Keratinocyte (primary cell): ENCODE results near the gene APC. TPM values are rescaled to one million over a fixed set of nuclear protein-coding genes. Genes with fewer than 3 reads are reported as not detected.

Experiments
- DNase-seq: peaks from one replicate; pipeline ENCODE4 v3.0.0-alpha.2; 2011; ENCODE audit warnings: low read depth, missing footprints, low spot score
- FAIRE-seq: peaks from 2 replicates; lab custom pipeline; 2011; peaks lifted over from hg19 to GRCh38; lab: Jason Lieb, UNC
- H2AFZ ChIP-seq: 2 replicates; pipeline ENCODE4 v1.6.0; 2012; ENCODE audit warnings: low read length, control low read depth, inconsistent platforms; ENCODE audit not compliant: control insufficient read depth
- H3K27ac ChIP-seq: 2 replicates; pipeline ENCODE4 v1.5.1; 2011; ENCODE audit warnings: low read length; ENCODE audit not compliant: control insufficient read depth, insufficient read depth
- H3K27me3 ChIP-seq: 3 replicates; pipeline ENCODE4 v1.6.0; 2011; ENCODE audit warnings: low read length; ENCODE audit not compliant: control insufficient read depth, insufficient read depth; ENCODE audit errors: extremely low read depth
- H3K36me3 ChIP-seq, 2 experiments: 2 replicates in 1 of 2; 3 replicates in 1 of 2; pipeline ENCODE4 v1.5.1; 2011; ENCODE audit warnings: low read length in 2 of 2, mild to moderate bottlenecking in 1 of 2; ENCODE audit not compliant: control insufficient read depth in 2 of 2, insufficient read depth in 2 of 2; ENCODE audit errors: extremely low read depth in 1 of 2
- H3K4me1 ChIP-seq: 3 replicates; pipeline ENCODE4 v1.5.1; 2011; ENCODE audit warnings: low read length; ENCODE audit not compliant: control insufficient read depth, insufficient read depth; ENCODE audit errors: extremely low read depth
- H3K4me2 ChIP-seq: 3 replicates; pipeline ENCODE4 v1.6.0; 2011; ENCODE audit warnings: low read depth, low read length; ENCODE audit not compliant: control insufficient read depth, insufficient read depth; ENCODE audit errors: extremely low read depth
- H3K4me3 ChIP-seq, 3 experiments: fragments of 200-600 bp in 1 of 3; sonication (generic) in 1 of 3; 2 replicates in 2 of 3; 3 replicates in 1 of 3; pipeline ENCODE4 v1.5.1; 2011 to 2016; ENCODE audit warnings: low read length in 3 of 3, mild to moderate bottlenecking in 3 of 3, control low read depth in 2 of 3, inconsistent platforms in 1 of 3, low read depth in 1 of 3, mixed read lengths in 1 of 3, mixed run types in 1 of 3, moderate library complexity in 1 of 3; ENCODE audit not compliant: control insufficient read depth in 2 of 3, insufficient read depth in 2 of 3; ENCODE audit errors: extremely low read depth in 1 of 3
- H3K79me2 ChIP-seq: 2 replicates; pipeline ENCODE4 v1.6.0; 2012; ENCODE audit warnings: low read length; ENCODE audit not compliant: control insufficient read depth, insufficient read depth
- H3K9ac ChIP-seq: 3 replicates; pipeline ENCODE4 v1.6.0; 2011; ENCODE audit warnings: low read length; ENCODE audit not compliant: control insufficient read depth, insufficient read depth; ENCODE audit errors: extremely low read depth
- H3K9me1 ChIP-seq: 3 replicates; pipeline ENCODE4 v1.6.0; 2011; ENCODE audit warnings: low read length; ENCODE audit not compliant: control insufficient read depth, insufficient read depth; ENCODE audit errors: extremely low read depth
- H3K9me3 ChIP-seq: 2 replicates; pipeline ENCODE4 v1.5.1; 2012; ENCODE audit warnings: low read depth, low read length; ENCODE audit not compliant: control insufficient read depth
- H4K20me1 ChIP-seq: 3 replicates; pipeline ENCODE4 v1.6.0; 2011; ENCODE audit warnings: low read length; ENCODE audit not compliant: control insufficient read depth, insufficient read depth; ENCODE audit errors: extremely low read depth
- EZH2 ChIP-seq: IDR thresholded peaks from one replicate; pipeline ENCODE4 v1.6.1; 2012; ENCODE audit warnings: inconsistent platforms, mild to moderate bottlenecking, low read length, moderate library complexity
- dilution Hi-C: fragments of 300-500 bp; cut with MboI; formaldehyde crosslinking; loops from one replicate; pipeline ENCODE4 v1.7.0; 2020; ENCODE audit warnings: low sequenced_read_pairs; ENCODE audit not compliant: extremely low pct_ligation_motif_present
- polyA plus RNA-seq, 5 experiments: library from polyadenylated mRNA; depleted of rRNA in 3 of 5; stranded (reverse) in 3 of 5; stranded (forward) in 1 of 5; unstranded in 1 of 5; fragments of >200 nt; gene quantifications; 1 replicate in 1 of 5; 2 replicates in 3 of 5; 3 replicates in 1 of 5; pipeline versions ENCODE4 v1.2.1 to v1.2.3, GENCODE V29; 2011 to 2012; ENCODE audit warnings: missing spikeins in 2 of 5, low read depth in 1 of 5, low replicate concordance in 1 of 5
- TF ChIP-seq, protein P1 (sequence below), 3 experiments: IDR thresholded peaks in 1 of 3; conservative IDR thresholded peaks in 1 of 3; optimal IDR thresholded peaks in 1 of 3; 2 replicates in 2 of 3; 3 replicates in 1 of 3; pipeline versions ENCODE3 to v1.5.1; 2011; ENCODE audit warnings: low read length in 3 of 3, mild to moderate bottlenecking in 3 of 3, moderate library complexity in 2 of 3, control low read depth in 1 of 3, inconsistent platforms in 1 of 3; ENCODE audit not compliant: insufficient read depth in 2 of 3; ENCODE audit errors: extremely low read depth in 1 of 3

The APC gene
- polyA plus RNA-seq, 1 donor (not counting 4 experiments of a cell fraction or from before 2014, with no cell fraction given): 16.5 TPM

DNA sequence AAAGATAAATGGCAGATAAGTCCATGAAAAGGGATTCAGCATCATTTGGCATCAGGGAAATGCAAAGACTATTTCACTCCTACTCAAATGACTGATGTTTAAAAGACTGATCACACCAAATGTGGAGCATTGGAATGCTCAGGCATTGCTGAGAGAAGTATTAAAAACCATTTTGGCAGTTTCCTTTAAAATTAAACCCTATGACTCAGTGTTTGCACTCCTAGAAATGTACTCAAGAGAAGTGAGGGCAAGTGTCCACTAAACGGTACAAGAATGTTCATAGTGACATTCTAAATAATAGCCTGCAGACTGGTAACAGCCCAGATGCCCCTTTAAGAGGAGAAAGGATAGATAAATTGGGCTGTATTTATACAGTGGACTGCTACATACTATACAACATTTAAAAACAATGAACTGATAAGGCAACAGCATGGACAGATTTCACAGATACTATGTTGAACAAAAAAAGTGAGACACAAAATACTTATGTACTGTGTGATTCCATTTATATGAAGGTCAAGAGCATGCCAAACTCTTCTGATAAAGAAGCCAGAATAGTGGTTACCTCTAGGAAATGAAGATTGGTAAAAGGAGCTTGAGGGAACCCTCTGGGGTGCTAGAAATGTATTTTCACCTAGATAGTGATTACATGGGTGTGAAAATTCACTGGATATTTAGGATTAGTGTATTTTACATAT is 24.6 kb downstream of the APC start:
- no peaks in the 10 kb centered on the region for H3K4me1 ChIP-seq
- DNase-seq (no peak), FAIRE-seq (no peak)
- no peak overlapping the region for H2AFZ ChIP-seq
- no peaks in the 10 kb centered on the region for H3K9me3 ChIP-seq
- dilution Hi-C loops: loop anchor here (25.0 kb wide), 1 partner anchor 225 kb away; no protein-coding TSS in a partner anchor
- no peaks in the 10 kb centered on the region for H3K27me3 ChIP-seq
- no peaks in the 10 kb centered on the region for H3K79me2 ChIP-seq
- H3K4me3 ChIP-seq: no peak overlapping the region
- TF ChIP-seq, protein P1, sequence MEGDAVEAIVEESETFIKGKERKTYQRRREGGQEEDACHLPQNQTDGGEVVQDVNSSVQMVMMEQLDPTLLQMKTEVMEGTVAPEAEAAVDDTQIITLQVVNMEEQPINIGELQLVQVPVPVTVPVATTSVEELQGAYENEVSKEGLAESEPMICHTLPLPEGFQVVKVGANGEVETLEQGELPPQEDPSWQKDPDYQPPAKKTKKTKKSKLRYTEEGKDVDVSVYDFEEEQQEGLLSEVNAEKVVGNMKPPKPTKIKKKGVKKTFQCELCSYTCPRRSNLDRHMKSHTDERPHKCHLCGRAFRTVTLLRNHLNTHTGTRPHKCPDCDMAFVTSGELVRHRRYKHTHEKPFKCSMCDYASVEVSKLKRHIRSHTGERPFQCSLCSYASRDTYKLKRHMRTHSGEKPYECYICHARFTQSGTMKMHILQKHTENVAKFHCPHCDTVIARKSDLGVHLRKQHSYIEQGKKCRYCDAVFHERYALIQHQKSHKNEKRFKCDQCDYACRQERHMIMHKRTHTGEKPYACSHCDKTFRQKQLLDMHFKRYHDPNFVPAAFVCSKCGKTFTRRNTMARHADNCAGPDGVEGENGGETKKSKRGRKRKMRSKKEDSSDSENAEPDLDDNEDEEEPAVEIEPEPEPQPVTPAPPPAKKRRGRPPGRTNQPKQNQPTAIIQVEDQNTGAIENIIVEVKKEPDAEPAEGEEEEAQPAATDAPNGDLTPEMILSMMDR (optimal IDR thresholded peaks at IDR 0.05 in 1 of 3, IDR thresholded peaks at IDR 0.05 in 1 of 3, conservative IDR thresholded peaks at IDR 0.05 in 1 of 3; ENCODE audit: extremely low read depth in 1 of 3, insufficient read depth in 2 of 3, low read length in 3 of 3): no peak
- no peak for TF ChIP-seq EZH2
- H3K4me2 ChIP-seq: no peak overlapping the region
- no peak overlapping the region for H3K9ac ChIP-seq
- H3K27ac ChIP-seq: no peak overlapping the region
- H4K20me1 ChIP-seq: no peaks in the 10 kb centered on the region
- no peaks in the 10 kb centered on the region for H3K9me1 ChIP-seq
- peaks cover 0 to 2% of the 10 kb centered on the region in 2 experiments for H3K36me3 ChIP-seq

DNA sequence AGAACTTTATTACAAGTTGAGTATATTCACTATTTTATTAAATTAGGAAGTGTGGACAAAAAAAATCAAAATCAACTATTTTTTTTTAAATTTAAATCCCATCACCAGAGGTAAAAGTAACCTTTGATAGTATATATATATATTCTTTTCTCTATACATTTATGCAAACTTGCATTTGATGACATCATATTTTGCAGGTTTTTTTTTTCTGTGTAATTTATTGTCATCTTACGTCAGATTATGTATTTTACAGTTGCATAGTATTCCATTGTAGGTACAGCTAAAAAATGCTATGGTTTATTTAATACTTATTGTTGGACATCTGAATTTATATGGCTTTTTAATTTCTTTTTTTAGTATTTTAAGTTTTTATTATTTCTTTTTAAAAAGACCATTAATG is 25.5 kb downstream of the APC start:
- no peaks in the 10 kb centered on the region for H3K79me2 ChIP-seq
- TF ChIP-seq, protein P1 (optimal IDR thresholded peaks at IDR 0.05 in 1 of 3, IDR thresholded peaks at IDR 0.05 in 1 of 3, conservative IDR thresholded peaks at IDR 0.05 in 1 of 3; ENCODE audit: extremely low read depth in 1 of 3, insufficient read depth in 2 of 3, low read length in 3 of 3): no peak
- no peaks in the 10 kb centered on the region for H4K20me1 ChIP-seq
- no peaks in the 10 kb centered on the region for H3K9me1 ChIP-seq
- H3K36me3 ChIP-seq: peaks cover 2 to 4% of the 10 kb centered on the region in 2 experiments
- DNase-seq (no peak), FAIRE-seq (no peak)
- no peak overlapping the region for H3K4me3 ChIP-seq
- dilution Hi-C loops: loop anchor here (25.0 kb wide), 1 partner anchor 226 kb away; no protein-coding TSS in a partner anchor
- no peak overlapping the region for H3K27ac ChIP-seq
- no peaks in the 10 kb centered on the region for H3K27me3 ChIP-seq
- no peak overlapping the region for H2AFZ ChIP-seq
- H3K4me2 ChIP-seq: no peak overlapping the region
- no peaks in the 10 kb centered on the region for H3K9me3 ChIP-seq
- H3K4me1 ChIP-seq: no peaks in the 10 kb centered on the region
- H3K9ac ChIP-seq: no peak overlapping the region
